Mammary epithelial cell (primary cell): ENCODE results near the gene CPNE6.

Source experiments
- EZH2 ChIP-seq: IDR thresholded peaks from 2 replicates; pipeline ENCODE4 v1.6.1; 2012; ENCODE audit warnings: low read length, inconsistent platforms, borderline replicate concordance
- TF ChIP-seq, protein P1 (sequence below), 2 donors: IDR thresholded peaks in 1 of 2; conservative IDR thresholded peaks in 1 of 2; 2 replicates each; pipeline ENCODE4 v1.5.1; 2011 to 2012; ENCODE audit warnings: inconsistent platforms in 2 of 2, low read length in 2 of 2, mild to moderate bottlenecking in 2 of 2, control low read depth in 1 of 2, low read depth in 1 of 2; ENCODE audit not compliant: insufficient read depth in 1 of 2; ENCODE audit errors: extremely low read depth in 1 of 2

DNA sequence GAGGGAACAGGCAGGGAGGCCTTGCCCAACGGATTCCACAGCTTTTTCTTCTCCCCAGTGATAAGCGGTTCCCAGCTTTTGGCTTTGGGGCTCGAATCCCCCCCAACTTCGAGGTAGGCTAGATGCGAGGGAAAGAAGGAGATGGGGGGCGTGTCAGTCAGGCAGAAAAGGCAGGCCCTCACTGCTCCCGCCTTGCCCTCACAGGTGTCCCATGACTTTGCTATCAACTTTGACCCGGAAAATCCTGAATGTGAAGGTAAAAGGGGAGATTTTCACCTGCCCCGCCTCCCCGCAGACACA is 4.9 kb downstream of the CPNE6 start:
- TF ChIP-seq, protein P1, sequence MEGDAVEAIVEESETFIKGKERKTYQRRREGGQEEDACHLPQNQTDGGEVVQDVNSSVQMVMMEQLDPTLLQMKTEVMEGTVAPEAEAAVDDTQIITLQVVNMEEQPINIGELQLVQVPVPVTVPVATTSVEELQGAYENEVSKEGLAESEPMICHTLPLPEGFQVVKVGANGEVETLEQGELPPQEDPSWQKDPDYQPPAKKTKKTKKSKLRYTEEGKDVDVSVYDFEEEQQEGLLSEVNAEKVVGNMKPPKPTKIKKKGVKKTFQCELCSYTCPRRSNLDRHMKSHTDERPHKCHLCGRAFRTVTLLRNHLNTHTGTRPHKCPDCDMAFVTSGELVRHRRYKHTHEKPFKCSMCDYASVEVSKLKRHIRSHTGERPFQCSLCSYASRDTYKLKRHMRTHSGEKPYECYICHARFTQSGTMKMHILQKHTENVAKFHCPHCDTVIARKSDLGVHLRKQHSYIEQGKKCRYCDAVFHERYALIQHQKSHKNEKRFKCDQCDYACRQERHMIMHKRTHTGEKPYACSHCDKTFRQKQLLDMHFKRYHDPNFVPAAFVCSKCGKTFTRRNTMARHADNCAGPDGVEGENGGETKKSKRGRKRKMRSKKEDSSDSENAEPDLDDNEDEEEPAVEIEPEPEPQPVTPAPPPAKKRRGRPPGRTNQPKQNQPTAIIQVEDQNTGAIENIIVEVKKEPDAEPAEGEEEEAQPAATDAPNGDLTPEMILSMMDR (conservative IDR thresholded peaks at IDR 0.05 in 1 of 2, IDR thresholded peaks at IDR 0.05 in 1 of 2; ENCODE audit: extremely low read depth in 1 of 2, insufficient read depth in 1 of 2, low read depth in 1 of 2, low read length in 2 of 2), result no peak
- TF ChIP-seq EZH2, result no peak
